ENCODE data around the gene GMPR.

Gene GMPR

DNA sequence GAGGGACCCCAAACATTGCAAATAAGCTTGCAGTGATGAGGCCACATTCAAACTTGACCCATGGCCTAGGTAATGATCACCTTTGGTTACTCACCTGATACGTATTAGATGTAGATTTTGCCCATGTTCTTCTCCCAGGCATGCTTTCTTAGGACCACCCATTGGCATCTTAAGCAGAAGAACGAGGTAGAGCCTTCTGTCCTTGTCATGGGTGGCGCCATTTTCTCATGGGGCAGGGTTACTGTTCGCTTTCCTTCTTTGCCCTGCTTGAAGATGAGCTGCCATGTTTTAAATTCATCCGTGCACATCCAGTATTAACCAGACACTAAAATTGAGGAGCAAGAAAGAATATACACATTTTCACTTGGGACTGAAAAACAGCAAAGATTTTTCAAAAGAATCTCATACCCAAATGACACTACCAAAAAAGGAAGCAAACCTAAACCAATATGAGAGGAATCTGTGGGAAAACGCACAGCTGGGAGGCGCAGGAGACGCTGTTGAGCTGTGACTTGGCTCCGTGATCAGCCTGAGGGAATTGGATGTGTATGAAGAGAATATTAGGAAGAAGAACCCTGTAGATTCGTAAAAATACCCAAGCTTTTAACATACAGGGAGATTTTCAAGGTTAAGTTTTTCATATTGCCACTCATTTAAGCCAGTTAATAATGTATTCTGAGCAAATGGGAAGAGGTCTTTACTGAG is 36.6 kb downstream of the GMPR start:
- DNase-seq, result no peak

DNA sequence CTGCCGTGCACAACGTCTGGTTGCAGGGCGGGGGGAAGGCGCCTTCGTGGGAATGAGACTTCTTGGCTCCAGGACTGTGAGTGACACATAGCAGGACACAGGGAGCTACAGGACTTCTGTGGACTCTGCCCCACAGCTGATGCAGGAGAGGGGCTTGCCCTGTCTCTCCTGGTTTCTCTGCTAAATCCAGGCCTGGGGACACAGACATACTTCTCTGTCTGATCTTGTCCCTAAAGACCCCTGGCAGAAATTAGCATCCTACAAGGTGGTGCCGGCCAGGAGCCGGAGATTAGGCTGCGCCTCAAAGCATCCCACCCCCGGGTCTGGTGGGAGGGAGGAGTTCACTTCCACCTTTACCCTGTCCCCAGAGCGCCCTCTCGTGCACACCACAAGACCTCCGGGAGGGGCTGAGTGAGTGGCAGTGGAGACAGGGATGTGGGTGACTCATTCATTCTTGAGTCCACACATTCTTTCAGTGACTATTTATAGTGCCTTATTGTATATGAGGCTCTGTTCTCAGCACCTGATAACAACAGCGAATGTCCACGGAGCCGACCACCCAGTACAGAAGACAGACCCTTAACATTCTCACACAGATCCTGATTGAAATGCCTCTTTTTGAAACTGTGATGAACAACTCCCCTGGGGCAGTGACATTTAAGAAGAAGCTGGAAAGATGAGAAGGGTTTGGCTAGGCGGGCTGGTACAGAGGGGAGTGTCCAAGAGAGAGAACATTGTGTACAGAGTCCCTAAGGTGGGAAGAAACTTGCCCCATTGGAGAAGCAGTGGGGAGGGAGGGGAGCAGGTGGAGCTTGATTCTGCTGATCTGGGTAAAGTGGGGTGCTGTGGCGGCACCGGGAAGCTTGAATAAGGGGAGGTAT is 39.0 kb downstream of the GMPR start:
- DNase-seq, result no peak

- no peak for DNase-seq
Measured at GRCh38 chr6:16278048-16278724, 39.8 kb downstream of the GMPR start.

DNA sequence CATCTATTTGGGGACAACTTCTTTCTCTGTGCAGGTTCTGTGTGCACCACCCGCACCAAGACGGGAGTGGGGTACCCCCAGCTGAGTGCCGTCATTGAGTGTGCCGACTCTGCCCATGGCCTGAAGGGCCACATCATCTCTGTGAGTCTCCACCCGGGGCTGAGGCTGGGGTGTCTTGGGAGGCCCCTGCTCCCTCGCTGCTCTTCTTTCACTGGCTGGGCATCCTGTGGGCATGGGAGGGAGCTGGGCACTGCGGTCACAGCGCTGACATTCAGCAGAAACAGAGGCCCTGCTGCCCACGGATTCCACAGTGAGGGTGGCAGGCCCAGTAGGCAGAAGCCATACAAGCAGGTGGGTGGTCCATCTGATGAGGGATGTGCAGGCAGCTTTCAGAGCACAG is 40.4 kb downstream of the GMPR start:
- DNase-seq, result no peak

- no peak for DNase-seq
Measured at GRCh38 chr6:16279243-16279642, 40.9 kb downstream of the GMPR start.

GRCh38 chr6:16282370-16282769 is 44.0 kb downstream of the GMPR start:
- DNase-seq, result no peak

- DNase-seq, result no peak
Measured at GRCh38 chr6:16284472-16284871, 46.1 kb downstream of the GMPR start.

DNA sequence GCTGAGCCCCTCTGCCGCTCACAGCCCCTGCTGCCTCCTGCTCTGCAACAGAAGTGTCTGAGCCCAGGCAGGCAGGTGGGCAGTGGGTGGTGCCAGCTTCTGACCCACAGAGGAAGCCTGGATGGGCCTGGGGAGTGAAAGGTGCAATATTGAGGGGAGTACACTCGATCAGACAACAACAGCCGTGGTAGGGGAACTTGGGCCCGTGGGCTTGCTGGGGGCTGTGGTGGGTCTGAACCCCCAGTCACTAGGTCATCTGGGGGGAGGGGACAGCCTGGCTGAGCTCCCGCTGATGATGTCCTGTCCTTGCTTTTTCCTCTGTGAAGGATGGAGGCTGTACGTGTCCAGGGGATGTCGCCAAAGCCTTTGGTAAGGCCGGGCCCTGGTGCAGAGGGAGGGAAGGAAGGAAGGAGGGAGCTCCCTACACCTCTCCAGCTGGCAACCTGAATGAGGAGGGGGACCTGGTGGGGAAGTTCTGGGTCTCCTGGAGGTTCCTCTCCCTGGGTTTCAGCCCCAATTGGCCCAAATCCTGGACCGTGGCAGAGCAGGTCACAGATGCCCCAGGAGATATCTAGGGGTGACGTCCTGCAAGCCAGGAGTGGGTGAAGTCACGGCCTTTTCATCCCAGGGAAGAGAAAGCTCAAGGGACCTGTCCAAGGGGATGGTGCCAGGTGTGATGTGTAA is 47.2 kb downstream of the GMPR start:
- DNase-seq, result no peak

GRCh38 chr6:16286151-16286522 is 47.8 kb downstream of the GMPR start:
- no peak for DNase-seq

- DNase-seq, result no peak
Measured at GRCh38 chr6:16288163-16288562, 49.8 kb downstream of the GMPR start.

- DNase-seq, result no peak
Measured at GRCh38 chr6:16291739-16292138, 53.4 kb downstream of the GMPR start.

- DNase-seq, result no peak
Measured at GRCh38 chr6:16292432-16292831, 54.0 kb downstream of the GMPR start.

DNA sequence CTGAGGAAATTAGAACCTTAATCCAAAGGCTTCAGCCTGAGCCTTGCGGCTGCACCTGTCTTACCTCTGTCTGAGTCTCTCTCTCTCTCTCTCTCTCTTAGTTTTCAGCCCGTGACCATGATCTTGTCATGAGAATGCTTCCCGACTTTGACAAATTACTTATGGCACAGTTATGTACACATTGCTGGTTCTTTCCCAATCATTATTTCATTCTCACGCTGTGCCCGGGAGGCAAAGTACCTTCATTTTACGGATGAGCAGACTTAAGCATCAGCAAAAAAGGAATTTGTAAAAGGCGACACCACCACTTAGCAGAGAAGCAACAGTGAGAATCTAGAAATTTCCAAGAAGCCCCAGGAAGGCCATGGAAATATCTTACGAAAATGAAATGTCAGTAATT is 54.6 kb downstream of the GMPR start:
- no peak for DNase-seq

- DNase-seq, result no peak
Measured at GRCh38 chr6:16294371-16294770, 56.0 kb downstream of the GMPR start.

DNA sequence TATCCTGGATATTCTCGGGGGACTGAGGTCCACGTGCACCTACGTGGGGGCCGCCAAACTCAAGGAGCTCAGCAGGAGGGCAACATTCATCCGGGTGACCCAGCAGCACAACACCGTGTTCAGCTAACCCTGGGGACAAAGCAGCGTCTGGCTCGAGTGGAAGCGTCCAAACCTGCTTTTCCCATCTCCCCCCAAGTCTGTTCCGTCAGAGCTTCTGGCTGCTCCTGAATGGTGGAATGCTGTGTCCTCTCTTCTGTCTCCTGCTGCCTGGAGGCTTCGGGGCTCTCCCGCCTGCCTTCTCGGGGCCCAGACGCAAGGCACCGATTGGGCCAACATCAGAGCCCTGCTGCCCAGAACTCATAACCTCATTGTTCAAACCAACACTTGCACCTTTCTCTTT is 56.7 kb downstream of the GMPR start:
- no peak for DNase-seq

- DNase-seq, result no peak
Measured at GRCh38 chr6:16295471-16295870, 57.1 kb downstream of the GMPR start.

GRCh38 chr6:16296061-16296670 is 57.8 kb downstream of the GMPR start:
- no peak for DNase-seq

GRCh38 chr6:16299861-16300260 is 61.5 kb downstream of the GMPR start:
- DNase-seq, result no peak

- no peak for DNase-seq
Measured at GRCh38 chr6:16301511-16301910, 63.1 kb downstream of the GMPR start.

DNA sequence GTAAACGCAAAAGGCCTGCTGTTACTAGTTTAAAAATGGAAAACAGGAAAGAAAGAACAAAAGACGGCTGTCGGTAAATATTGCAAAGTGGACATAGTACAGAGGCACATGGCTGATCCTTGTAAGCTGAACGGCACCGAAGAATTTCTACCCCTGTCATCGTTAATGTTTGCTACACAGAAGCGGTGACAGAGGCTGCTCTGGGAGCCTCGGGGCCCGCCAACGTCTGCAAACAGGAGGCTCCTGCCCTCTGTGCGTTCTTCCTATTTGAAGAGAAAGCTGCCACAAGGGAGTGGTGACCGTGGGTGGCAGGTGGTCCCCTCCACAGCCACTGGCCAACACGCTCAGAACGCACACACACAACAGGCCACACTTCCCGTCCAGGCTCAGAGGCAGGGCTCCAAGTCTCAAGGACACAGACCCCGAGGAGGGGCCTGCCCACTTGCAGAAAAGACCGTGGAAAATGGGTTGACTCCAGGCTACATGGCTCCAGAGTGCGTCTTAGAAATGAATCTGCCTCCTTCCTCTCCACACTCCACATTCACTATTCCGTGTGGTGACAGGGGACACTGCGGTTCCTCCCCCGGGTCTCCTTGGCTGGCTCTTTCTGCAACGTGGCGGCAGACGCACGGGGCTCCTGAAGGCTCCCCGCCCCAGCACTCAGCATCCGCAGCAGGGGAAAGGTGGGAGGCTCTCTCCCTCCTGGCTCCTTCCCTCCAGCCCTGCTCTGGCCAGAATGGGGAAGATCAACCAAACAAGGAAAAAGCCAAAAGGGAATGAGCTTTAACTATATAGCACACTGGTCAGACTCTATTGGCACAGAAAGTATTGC is 64.5 kb downstream of the GMPR start:
- no peak for DNase-seq

GRCh38 chr6:16305246-16305725 is 66.9 kb downstream of the GMPR start:
- no peak for DNase-seq

DNA sequence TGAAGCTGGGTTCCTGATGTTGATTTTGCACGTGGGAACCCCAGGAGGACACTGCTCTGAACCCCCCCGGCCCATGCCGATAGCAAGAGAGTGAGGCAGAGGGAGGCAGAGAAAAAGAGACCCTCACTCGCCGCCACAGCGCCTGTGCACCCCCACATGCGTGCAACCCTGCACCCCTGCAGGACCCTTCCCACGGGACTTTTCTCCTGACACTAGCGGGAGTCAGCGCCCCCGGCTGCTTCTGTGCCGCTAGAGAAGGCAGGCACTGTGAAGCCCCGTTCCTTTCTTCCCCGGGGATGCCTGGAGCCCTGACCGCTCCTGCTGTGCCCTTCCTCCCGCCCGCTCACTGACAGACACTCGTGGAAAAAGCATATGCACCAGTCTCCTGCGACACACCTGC is 67.4 kb downstream of the GMPR start:
- DNase-seq, result no peak
